ENCODE data around the gene HTR4. TPM values are rescaled to one million over a fixed set of nuclear protein-coding genes. Genes with fewer than 3 reads are reported as not detected.
A peak's percentile ranks its signal among the peaks of the same experiment; 100 is the strongest.

HTR4 gene
- total RNA-seq, 1 experiment from 2014 or later, result not detected

DNA sequence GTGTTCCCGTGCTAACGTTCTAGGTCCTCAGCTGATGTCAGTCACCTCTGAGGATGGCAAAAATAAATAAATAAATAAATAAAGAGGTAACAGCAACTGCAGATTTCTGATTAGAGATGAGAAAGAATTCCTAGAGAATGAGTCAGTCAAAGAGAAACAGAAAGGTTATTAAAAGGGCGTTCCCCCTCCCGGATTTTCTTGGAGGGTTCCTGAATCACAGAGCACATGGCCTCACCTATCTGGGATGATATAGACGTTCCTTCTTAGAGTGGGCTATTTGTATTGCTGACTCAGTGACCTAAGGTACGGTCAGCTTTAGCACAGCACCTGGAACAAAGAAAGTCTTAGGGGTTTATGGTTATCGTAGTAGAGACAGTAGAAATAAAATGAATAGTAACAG lies 30.6 kb downstream of the HTR4 start:
- Histone ChIP-seq H3K4me2 (ENCODE audit: low read length) (peak overlapping the region; percentile 48), H3K79me2 (ENCODE audit: insufficient read depth, low read length) (no peaks in the 10 kb centered on the region), H4K20me1 (ENCODE audit: insufficient read depth) (no peaks in the 10 kb centered on the region), H3K4me1 (ENCODE audit: control insufficient read depth in 1 of 2, insufficient read depth in 2 of 2, low read length in 2 of 2) (peaks cover 10 to 29% of the 10 kb centered on the region in 2 experiments), H3K36me3 (ENCODE audit: control insufficient read depth in 1 of 2, insufficient read depth in 2 of 2, low read length in 2 of 2) (no peaks in the 10 kb centered on the region), H3K9me3 (ENCODE audit: control insufficient read depth in 1 of 2, insufficient read depth in 1 of 2, low read depth in 1 of 2, low read length in 2 of 2) (no peaks in the 10 kb centered on the region), H3K9ac (ENCODE audit: low read length) (no peak overlapping the region), H3K4me3 (replicated peaks in 1 of 2; ENCODE audit: low read depth in 1 of 2, low read length in 2 of 2) (no peak overlapping the region), H3K27ac (ENCODE audit: low read depth, low read length) (no peak overlapping the region), H3K27me3 (ENCODE audit: insufficient read depth, low read length) (no peaks in the 10 kb centered on the region), H3K9me2 (ENCODE audit: insufficient read depth) (no peaks in the 10 kb centered on the region), H2AFZ (ENCODE audit: low read depth, low read length, poor library complexity, severe bottlenecking) (peak overlapping the region; percentile 72)
- BruUV-seq (replicated peaks), result no TSS peak
- TF ChIP-seq CBX3 (IDR thresholded peaks at IDR 0.05; ENCODE audit: low read depth) (no peak), FOSL1 (IDR thresholded peaks at IDR 0.05; ENCODE audit: low read depth) (peak; percentile 68), ATF3 (IDR thresholded peaks at IDR 0.05) (no peak), SRF (IDR thresholded peaks at IDR 0.05; ENCODE audit: low read depth) (no peak), YY1 (IDR thresholded peaks at IDR 0.05; ENCODE audit: extremely low read depth, insufficient replicate concordance, low read depth, low read length) (no peak), REST (IDR thresholded peaks at IDR 0.05; ENCODE audit: low read depth) (no peak), TCF7L2 (IDR thresholded peaks at IDR 0.05; ENCODE audit: borderline replicate concordance, extremely low read depth, insufficient read depth, insufficient read length) (no peak), ZNF274 (IDR thresholded peaks at IDR 0.05; ENCODE audit: low read depth, low read length) (no peak), SP1 (IDR thresholded peaks at IDR 0.05; ENCODE audit: low read depth) (no peak), JUND (IDR thresholded peaks at IDR 0.05) (peak; percentile 63), CEBPB (IDR thresholded peaks at IDR 0.05; ENCODE audit: low read depth) (0 out of 2 replicates have a peak, but pooled peaks have one; percentile 5), EZH2phosphoT487 (IDR thresholded peaks at IDR 0.05; ENCODE audit: borderline replicate concordance) (no peak), EZH2 (IDR thresholded peaks at IDR 0.05) (no peak), ZBTB33 (IDR thresholded peaks at IDR 0.05; ENCODE audit: extremely low read depth, insufficient replicate concordance, low read length) (no peak), POLR2AphosphoS5 (IDR thresholded peaks at IDR 0.05; ENCODE audit: low read depth, low read length) (no peak)
- TF ChIP-seq, protein P1, sequence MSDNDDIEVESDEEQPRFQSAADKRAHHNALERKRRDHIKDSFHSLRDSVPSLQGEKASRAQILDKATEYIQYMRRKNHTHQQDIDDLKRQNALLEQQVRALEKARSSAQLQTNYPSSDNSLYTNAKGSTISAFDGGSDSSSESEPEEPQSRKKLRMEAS (IDR thresholded peaks at IDR 0.05), result peak; percentile 68
- TF ChIP-seq, protein P2, sequence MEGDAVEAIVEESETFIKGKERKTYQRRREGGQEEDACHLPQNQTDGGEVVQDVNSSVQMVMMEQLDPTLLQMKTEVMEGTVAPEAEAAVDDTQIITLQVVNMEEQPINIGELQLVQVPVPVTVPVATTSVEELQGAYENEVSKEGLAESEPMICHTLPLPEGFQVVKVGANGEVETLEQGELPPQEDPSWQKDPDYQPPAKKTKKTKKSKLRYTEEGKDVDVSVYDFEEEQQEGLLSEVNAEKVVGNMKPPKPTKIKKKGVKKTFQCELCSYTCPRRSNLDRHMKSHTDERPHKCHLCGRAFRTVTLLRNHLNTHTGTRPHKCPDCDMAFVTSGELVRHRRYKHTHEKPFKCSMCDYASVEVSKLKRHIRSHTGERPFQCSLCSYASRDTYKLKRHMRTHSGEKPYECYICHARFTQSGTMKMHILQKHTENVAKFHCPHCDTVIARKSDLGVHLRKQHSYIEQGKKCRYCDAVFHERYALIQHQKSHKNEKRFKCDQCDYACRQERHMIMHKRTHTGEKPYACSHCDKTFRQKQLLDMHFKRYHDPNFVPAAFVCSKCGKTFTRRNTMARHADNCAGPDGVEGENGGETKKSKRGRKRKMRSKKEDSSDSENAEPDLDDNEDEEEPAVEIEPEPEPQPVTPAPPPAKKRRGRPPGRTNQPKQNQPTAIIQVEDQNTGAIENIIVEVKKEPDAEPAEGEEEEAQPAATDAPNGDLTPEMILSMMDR (IDR thresholded peaks at IDR 0.05 in 2 of 3, conservative IDR thresholded peaks at IDR 0.05 in 1 of 3; ENCODE audit: borderline replicate concordance in 1 of 3, insufficient read depth in 1 of 3, low read depth in 2 of 3, low read length in 2 of 3), result no peak
- ChIA-PET POLR2A (no interaction called here), RAD21 (ENCODE audit: low non-redundant PET in 1 of 2, low total read pairs in 2 of 2, uncharacterized antibody in 2 of 2, unreplicated experiment in 2 of 2) (no interaction called here), CTCF (no interaction called here)
- ATAC-seq (peak; percentile 79), DNase-seq (ENCODE audit: low read depth, low spot score) (peak; percentile 23)
- intact Hi-C loops (cut with micrococcal nuclease), result no loop called here
